Trophoblast cell (in vitro differentiated cells and primary cell): Measurements from ENCODE around the gene APMAP.

Source experiments
- DNase-seq, 2 donors: peaks; one replicate each; pipeline ENCODE4 v3.0.0-alpha.2; 2016
- H2AFZ ChIP-seq: 2 replicates; pipeline ENCODE4 v1.6.1; 2013; ENCODE audit warnings: low read length, moderate library complexity, mild to moderate bottlenecking; ENCODE audit not compliant: insufficient read depth, poor library complexity
- H2AK5ac ChIP-seq: 2 replicates; pipeline ENCODE4 v1.6.1; 2013; ENCODE audit warnings: mild to moderate bottlenecking, low read length
- H2BK120ac ChIP-seq: 2 replicates; pipeline ENCODE4 v1.6.1; 2013; ENCODE audit warnings: low read length, mild to moderate bottlenecking, moderate library complexity; ENCODE audit not compliant: insufficient read depth, poor library complexity
- H2BK12ac ChIP-seq: 2 replicates; pipeline ENCODE4 v1.6.1; 2013; ENCODE audit warnings: mild to moderate bottlenecking, low read length, moderate library complexity
- H2BK5ac ChIP-seq: 2 replicates; pipeline ENCODE4 v1.6.1; 2013; ENCODE audit warnings: low read length, low read depth, moderate library complexity, mild to moderate bottlenecking; ENCODE audit not compliant: poor library complexity
- H3K14ac ChIP-seq: 2 replicates; pipeline ENCODE4 v1.6.1; 2013; ENCODE audit warnings: mild to moderate bottlenecking, low read length
- H3K18ac ChIP-seq: 2 replicates; pipeline ENCODE4 v1.6.1; 2013; ENCODE audit warnings: mild to moderate bottlenecking, low read length
- H3K23ac ChIP-seq: 2 replicates; pipeline ENCODE4 v1.6.1; 2013; ENCODE audit warnings: low read length
- H3K27ac ChIP-seq: 2 replicates; pipeline ENCODE4 v1.5.1; 2013; ENCODE audit warnings: low read depth, mild to moderate bottlenecking, inconsistent platforms, low read length, moderate library complexity
- H3K27me3 ChIP-seq: 2 replicates; pipeline ENCODE4 v1.6.1; 2013; ENCODE audit warnings: inconsistent platforms, mild to moderate bottlenecking, low read length, moderate library complexity; ENCODE audit not compliant: insufficient read depth
- H3K36me3 ChIP-seq, 2 experiments: 1 replicate in 1 of 2; 2 replicates in 1 of 2; pipeline ENCODE4 v1.6.1; 2013; ENCODE audit warnings: low read length in 2 of 2, mild to moderate bottlenecking in 2 of 2, moderate library complexity in 1 of 2; ENCODE audit not compliant: insufficient read depth in 2 of 2, control insufficient read depth in 1 of 2
- H3K4ac ChIP-seq: 2 replicates; pipeline ENCODE4 v1.6.1; 2013; ENCODE audit warnings: low read depth, mild to moderate bottlenecking, low read length, moderate library complexity
- H3K4me1 ChIP-seq, 2 experiments: 1 replicate in 1 of 2; 2 replicates in 1 of 2; pipeline ENCODE4 v1.6.1; 2013; ENCODE audit warnings: low read length in 2 of 2, mild to moderate bottlenecking in 2 of 2, moderate library complexity in 1 of 2; ENCODE audit not compliant: insufficient read depth in 2 of 2, control insufficient read depth in 1 of 2
- H3K4me2 ChIP-seq: 2 replicates; pipeline ENCODE4 v1.6.1; 2013; ENCODE audit warnings: inconsistent platforms, mild to moderate bottlenecking, low read length, moderate library complexity
- H3K4me3 ChIP-seq: 2 replicates; pipeline ENCODE4 v1.5.1; 2013; ENCODE audit warnings: mild to moderate bottlenecking, low read depth, low read length, inconsistent platforms
- H3K79me1 ChIP-seq: one replicate; pipeline ENCODE4 v1.6.1; 2013; ENCODE audit warnings: low read length
- H3K79me2 ChIP-seq: 2 replicates; pipeline ENCODE4 v1.6.1; 2013; ENCODE audit warnings: low read length, mild to moderate bottlenecking; ENCODE audit not compliant: control insufficient read depth, insufficient read depth, poor library complexity
- H3K9ac ChIP-seq: 2 replicates; pipeline ENCODE4 v1.6.1; 2013; ENCODE audit warnings: mild to moderate bottlenecking, low read length
- H3K9me3 ChIP-seq: 2 replicates; pipeline ENCODE4 v1.6.1; 2013; ENCODE audit warnings: low read depth, mild to moderate bottlenecking, control low read depth, inconsistent platforms, low read length; ENCODE audit not compliant: insufficient read depth
- H4K12ac ChIP-seq: 2 replicates; pipeline ENCODE4 v1.6.1; 2013; ENCODE audit warnings: low read depth, mild to moderate bottlenecking, low read length, moderate library complexity
- H4K8ac ChIP-seq: 2 replicates; pipeline ENCODE4 v1.6.1; 2013; ENCODE audit warnings: low read depth, mild to moderate bottlenecking, low read length, moderate library complexity
- H4K91ac ChIP-seq: one replicate; pipeline ENCODE4 v1.6.1; 2013; ENCODE audit warnings: low read depth, mild to moderate bottlenecking, low read length, moderate library complexity
- WGBS: extraction: QIAGEN DNeasy Blood & Tissue Kit; methylation state at CpG from one replicate; pipeline ENCODE4 v1.1.7; 2013; ENCODE audit warnings: missing lambda C conversion rate; ENCODE audit not compliant: insufficient read length, insufficient coverage; ENCODE audit errors: extremely low coverage; 5-methylcytosine and 5-hydroxymethylcytosine counted together

The APMAP gene

DNA sequence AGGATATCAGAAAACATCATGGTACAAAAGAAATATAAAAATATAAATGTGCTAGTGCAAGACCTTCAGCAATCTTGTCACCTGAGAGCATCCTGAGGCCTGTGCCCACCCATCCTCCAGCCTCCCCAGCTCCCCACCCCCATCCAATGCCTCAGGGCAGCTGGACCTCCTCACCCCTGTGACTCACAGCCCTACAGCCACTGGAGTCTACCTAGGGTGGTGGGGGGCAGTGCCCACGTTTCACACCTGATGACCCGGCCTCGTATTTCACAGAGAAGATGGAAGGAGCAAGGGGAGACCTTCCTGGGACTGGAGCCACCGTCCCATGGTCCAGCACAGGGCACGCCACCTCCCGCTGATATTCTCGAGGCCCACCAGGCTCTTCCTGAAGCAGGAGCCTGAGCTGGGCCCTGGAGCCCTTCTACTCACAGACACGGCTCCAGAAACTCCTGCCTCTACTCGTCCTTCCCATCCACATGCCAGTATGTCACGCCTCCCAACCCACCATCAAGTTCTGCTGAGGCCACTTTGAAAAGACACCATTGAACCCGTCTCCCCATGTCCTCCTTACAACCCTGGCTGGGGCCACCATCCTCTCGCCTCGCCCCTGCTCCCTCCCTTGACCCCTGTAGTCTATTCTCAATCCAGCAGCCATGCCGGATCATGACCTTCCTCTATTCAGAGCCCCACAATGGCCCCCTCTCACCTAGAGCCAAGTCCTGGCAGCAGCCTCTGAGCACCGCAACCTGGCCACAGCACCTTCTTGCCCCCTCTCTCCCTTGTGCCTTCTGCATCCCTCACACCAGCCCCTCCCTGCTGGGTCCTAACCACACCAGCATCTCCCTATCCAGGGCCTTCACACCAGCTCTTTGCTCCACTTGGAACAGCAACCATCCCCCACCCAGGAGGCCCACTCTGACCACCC, 13.3 kb downstream of the APMAP start:
- Histone ChIP-seq H3K14ac (no peak overlapping the region), H4K12ac (no peak overlapping the region), H3K9me3 (peaks cover 15% of the 10 kb centered on the region), H4K8ac (no peak overlapping the region), H2AFZ (no peak overlapping the region), H2AK5ac (no peak overlapping the region), H3K4ac (no peak overlapping the region), H4K91ac (no peak overlapping the region), H3K23ac (no peak overlapping the region), H3K36me3 (peaks cover 20 to 27% of the 10 kb centered on the region in 2 experiments), H3K79me1 (no peaks in the 10 kb centered on the region), H2BK12ac (no peak overlapping the region), H3K27me3 (no peaks in the 10 kb centered on the region), H2BK5ac (no peak overlapping the region), H3K79me2 (no peaks in the 10 kb centered on the region), H3K9ac (no peak overlapping the region), H3K4me2 (no peak overlapping the region), H2BK120ac (no peak overlapping the region), H3K4me1 (no peaks in the 10 kb centered on the region), H3K27ac (no peak overlapping the region), H3K4me3 (no peak overlapping the region), H3K18ac (no peak overlapping the region)
- no peak for DNase-seq
- no CpG with 5 or more reads among the region's 15 CpGs for WGBS

DNA sequence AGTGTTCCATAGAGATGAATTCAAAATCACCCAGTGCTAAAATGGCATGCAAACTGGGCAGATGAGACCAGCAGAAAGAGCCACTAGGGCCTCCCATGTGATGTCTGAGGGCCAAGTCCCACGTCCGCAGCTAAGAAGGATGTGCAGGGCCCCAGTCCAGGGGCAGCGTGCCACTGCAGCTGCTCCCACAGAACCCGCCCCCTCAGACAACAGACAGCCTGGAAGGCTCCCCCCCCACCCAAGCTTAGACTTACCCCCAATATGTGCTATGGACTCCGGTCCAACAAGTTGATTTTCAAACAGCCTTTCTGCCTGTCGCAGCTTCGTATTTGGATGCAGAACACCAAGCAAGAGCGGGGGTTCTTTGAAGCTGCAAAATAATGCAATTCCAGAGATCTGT, 14.0 kb downstream of the APMAP start:
- Histone ChIP-seq H3K79me2 (no peaks in the 10 kb centered on the region), H3K36me3 (peaks cover 20 to 27% of the 10 kb centered on the region in 2 experiments), H2AK5ac (no peak overlapping the region), H2AFZ (no peak overlapping the region), H4K8ac (no peak overlapping the region), H3K14ac (no peak overlapping the region), H3K79me1 (no peaks in the 10 kb centered on the region), H3K4ac (no peak overlapping the region), H3K23ac (no peak overlapping the region), H4K12ac (no peak overlapping the region), H3K18ac (no peak overlapping the region), H4K91ac (no peak overlapping the region), H3K9ac (no peak overlapping the region), H3K4me3 (no peak overlapping the region), H2BK120ac (no peak overlapping the region), H3K27me3 (no peaks in the 10 kb centered on the region), H3K9me3 (peaks cover 15% of the 10 kb centered on the region), H3K4me2 (no peak overlapping the region), H3K4me1 (no peaks in the 10 kb centered on the region), H2BK12ac (no peak overlapping the region), H3K27ac (no peak overlapping the region), H2BK5ac (no peak overlapping the region)
- no CpG with 5 or more reads among the region's 8 CpGs for WGBS
- DNase-seq = no peak

DNA sequence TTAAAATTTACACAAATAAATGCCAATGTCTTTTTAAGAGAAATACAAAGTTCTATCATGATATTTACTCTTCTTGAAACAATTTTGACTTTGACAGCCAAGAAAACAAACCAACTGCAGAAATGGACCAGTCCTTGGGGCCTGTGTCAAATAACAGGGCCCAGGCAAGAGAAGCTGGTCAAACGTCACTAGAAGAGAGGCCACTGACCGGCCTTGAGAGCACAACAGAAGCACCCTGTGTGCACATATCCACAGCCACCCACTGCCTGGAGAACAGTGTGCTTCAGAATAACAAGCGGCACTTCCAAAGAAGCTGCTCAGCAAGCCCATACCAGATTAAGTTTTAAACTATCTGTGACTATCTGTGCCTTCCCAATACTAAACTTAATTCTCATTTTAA, 14.8 kb downstream of the APMAP start:
- Histone ChIP-seq H3K4ac (no peak overlapping the region), H3K4me3 (no peak overlapping the region), H3K9ac (no peak overlapping the region), H2AK5ac (no peak overlapping the region), H3K23ac (no peak overlapping the region), H4K8ac (no peak overlapping the region), H2BK5ac (no peak overlapping the region), H2AFZ (no peak overlapping the region), H3K14ac (no peak overlapping the region), H4K12ac (no peak overlapping the region), H2BK12ac (no peak overlapping the region), H3K4me1 (no peaks in the 10 kb centered on the region), H3K18ac (no peak overlapping the region), H3K4me2 (no peak overlapping the region), H3K27ac (no peak overlapping the region), H2BK120ac (no peak overlapping the region), H3K79me1 (no peaks in the 10 kb centered on the region), H3K79me2 (no peaks in the 10 kb centered on the region), H4K91ac (no peak overlapping the region), H3K27me3 (no peaks in the 10 kb centered on the region), H3K36me3 (peaks cover 24 to 30% of the 10 kb centered on the region in 2 experiments), H3K9me3 (peaks cover 15% of the 10 kb centered on the region)
- DNase-seq = no peak
- no CpG with 5 or more reads among the region's 3 CpGs for WGBS

DNA sequence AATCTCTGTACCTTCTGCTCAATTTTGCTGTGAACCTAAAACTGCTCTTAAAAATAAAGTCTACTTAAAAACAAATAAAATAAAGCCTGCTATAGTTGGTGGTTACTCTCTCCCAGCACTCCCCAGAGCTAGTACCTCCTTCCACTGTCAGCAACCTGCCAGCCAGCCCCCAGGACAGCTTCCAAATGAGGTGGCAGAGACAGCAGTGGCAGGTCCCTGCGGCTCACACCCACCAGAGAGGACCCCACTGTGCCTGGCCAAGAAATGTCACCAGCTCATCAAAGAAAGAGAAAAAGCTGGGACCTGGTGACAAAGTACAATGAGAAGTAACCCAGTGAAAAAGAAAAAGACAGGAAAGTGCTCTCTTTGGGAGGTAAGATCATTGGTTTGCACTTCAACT, 15.2 kb downstream of the APMAP start:
- no CpG with 5 or more reads among the region's 1 CpG for WGBS
- Histone ChIP-seq H3K27ac (no peak overlapping the region), H3K18ac (no peak overlapping the region)

More for the DNA sequence above, 15.2 kb downstream of the APMAP start:
- Histone ChIP-seq H3K79me1 (no peaks in the 10 kb centered on the region), H2BK120ac (no peak overlapping the region), H3K4ac (no peak overlapping the region), H3K14ac (no peak overlapping the region), H3K4me2 (no peak overlapping the region), H3K9ac (no peak overlapping the region), H3K36me3 (peaks cover 28 to 34% of the 10 kb centered on the region in 2 experiments), H3K23ac (no peak overlapping the region), H3K27me3 (no peaks in the 10 kb centered on the region), H2BK12ac (no peak overlapping the region), H3K79me2 (no peaks in the 10 kb centered on the region), H4K8ac (no peak overlapping the region), H3K4me3 (no peak overlapping the region), H2AFZ (no peak overlapping the region), H3K9me3 (peaks cover 15% of the 10 kb centered on the region), H4K91ac (no peak overlapping the region), H2BK5ac (no peak overlapping the region), H2AK5ac (no peak overlapping the region), H4K12ac (no peak overlapping the region), H3K4me1 (no peaks in the 10 kb centered on the region)
- no peak for DNase-seq
